GM12878 (cell line): Measurements from ENCODE around the gene PHACTR3. TPM values are rescaled to one million over a fixed set of nuclear protein-coding genes. Genes with fewer than 3 reads are reported as not detected.

Experiments
- ATAC-seq: fragments of 200-7000 bp; cut with Tn5 transposase; 3 replicates; pipeline ENCODE4 v1.9.1; 2020; ENCODE audit warnings: mild to moderate bottlenecking, moderate library complexity
- BruUV-seq: library from RNA; stranded (reverse); fragments of 400-500 nt; replicated peaks from 2 replicates; lab custom pipeline; 2021; lab: Mats Ljungman, UMichigan
- CTCF ChIA-PET: fragments of 300-600 bp; sonication (Branson Sonifier 250); formaldehyde crosslinking; extraction: SDS; loops from one replicate; lab custom pipeline; 2021; ENCODE audit warnings: inconsistent platforms; lab: Yijun Ruan, JAX
- POLR2A ChIA-PET: fragments of 350-600 bp; formaldehyde crosslinking; extraction: SDS; loops from one replicate; lab custom pipeline; 2021; ENCODE audit warnings: inconsistent platforms; lab: Charles Lee
- RAD21 ChIA-PET: fragments of 300-600 bp; sonication (Branson Sonifier 250); formaldehyde crosslinking; loops from one replicate; lab custom pipeline; 2023; ENCODE audit warnings: antibody characterized with exemption; ENCODE audit not compliant: unreplicated experiment; lab: Charles Lee
- SMC1A ChIA-PET: fragments of 300-600 bp; sonication (Branson Sonifier 250); formaldehyde crosslinking; loops from one replicate; lab custom pipeline; 2023; ENCODE audit not compliant: unreplicated experiment, uncharacterized antibody; lab: Charles Lee
- DNase-seq: peaks from one replicate; pipeline ENCODE4 v3.0.0-alpha.2; 2011; ENCODE audit warnings: low read depth, low spot score
- FAIRE-seq: peaks from 3 replicates; lab custom pipeline; 2011; peaks lifted over from hg19 to GRCh38; lab: Jason Lieb, UNC
- H2AFZ ChIP-seq: 2 replicates; pipeline ENCODE4 v1.6.0; 2011; ENCODE audit warnings: low read depth, low read length, control low read depth; ENCODE audit not compliant: control insufficient read depth
- H3K27ac ChIP-seq: 2 replicates; pipeline ENCODE4 v1.5.1; 2011; ENCODE audit warnings: control low read depth; ENCODE audit not compliant: control insufficient read depth, insufficient read depth
- H3K27me3 ChIP-seq, 2 experiments: replicated peaks in 1 of 2; 2 replicates each; pipeline versions ENCODE4 v1.6.0 to v1.6.1; 2011; ENCODE audit warnings: low read length in 1 of 2; ENCODE audit not compliant: control insufficient read depth in 2 of 2, insufficient read depth in 2 of 2
- H3K36me3 ChIP-seq, 2 experiments: 2 replicates each; pipeline ENCODE4 v1.5.1; 2011; ENCODE audit warnings: low read length in 1 of 2; ENCODE audit not compliant: control insufficient read depth in 2 of 2, insufficient read depth in 2 of 2
- H3K4me1 ChIP-seq: 2 replicates; pipeline ENCODE4 v1.6.1; 2011; ENCODE audit warnings: mild to moderate bottlenecking, low read length, moderate library complexity, mixed read lengths; ENCODE audit not compliant: control insufficient read depth, insufficient read depth
- H3K4me2 ChIP-seq: 2 replicates; pipeline ENCODE4 v1.6.0; 2011; ENCODE audit warnings: control low read depth; ENCODE audit not compliant: control insufficient read depth, insufficient read depth
- H3K4me3 ChIP-seq: fragments of 200-600 bp; sonication (generic); 2 replicates; pipeline ENCODE4 v1.5.1; 2016
- H3K79me2 ChIP-seq: 2 replicates; pipeline ENCODE4 v1.6.0; 2011; ENCODE audit warnings: low read length; ENCODE audit not compliant: control insufficient read depth, insufficient read depth
- H3K9ac ChIP-seq: 2 replicates; pipeline ENCODE4 v1.8.0; 2011; ENCODE audit warnings: low read length, control low read depth, mixed read lengths; ENCODE audit not compliant: control insufficient read depth, insufficient read depth
- H3K9me3 ChIP-seq: replicated peaks from 3 replicates; pipeline ENCODE4 v1.5.1; 2011; ENCODE audit warnings: mild to moderate bottlenecking, low read length; ENCODE audit not compliant: control insufficient read depth, insufficient read depth
- H4K20me1 ChIP-seq: 2 replicates; pipeline ENCODE4 v1.6.0; 2011; ENCODE audit not compliant: control insufficient read depth, insufficient read depth
- ATF7 ChIP-seq: fragments of 450-650 bp; IDR thresholded peaks from 2 replicates; pipeline ENCODE4 v1.6.1; 2016; ENCODE audit warnings: low read depth, mild to moderate bottlenecking
- KDM1A ChIP-seq: fragments of 200-600 bp; sonication (generic); IDR thresholded peaks from 2 replicates; pipeline ENCODE4 v1.6.1; 2016; ENCODE audit warnings: borderline replicate concordance
- KLF5 ChIP-seq: fragments of 450-650 bp; IDR thresholded peaks from 2 replicates; pipeline ENCODE4 v1.6.1; 2014; ENCODE audit warnings: mild to moderate bottlenecking; ENCODE audit not compliant: partially characterized antibody
- MEF2B ChIP-seq: fragments of 450-650 bp; IDR thresholded peaks from 2 replicates; pipeline ENCODE4 v1.6.1; 2018; ENCODE audit warnings: mild to moderate bottlenecking, moderate library complexity; ENCODE audit not compliant: partially characterized antibody, poor library complexity, severe bottlenecking
- RB1 ChIP-seq: fragments of 450-650 bp; formaldehyde crosslinking; IDR thresholded peaks from 2 replicates; pipeline ENCODE4 v1.6.1; 2017; ENCODE audit warnings: mild to moderate bottlenecking, borderline replicate concordance
- SP1 ChIP-seq: IDR thresholded peaks from one replicate; pipeline ENCODE4 v1.6.1; 2011; ENCODE audit warnings: low read depth, low read length
- SREBF2 ChIP-seq: IDR thresholded peaks from 2 replicates; pipeline ENCODE4 v1.6.1; 2012; ENCODE audit warnings: mild to moderate bottlenecking, low read length
- ZBED1 ChIP-seq: IDR thresholded peaks from 2 replicates; pipeline ENCODE4 v1.6.1; 2016; ENCODE audit warnings: borderline replicate concordance
- ZZZ3 ChIP-seq: IDR thresholded peaks from 2 replicates; pipeline ENCODE4 v1.6.1; 2011; ENCODE audit warnings: low read depth; ENCODE audit not compliant: control insufficient read depth, insufficient read length
- WGBS: methylation state at CpG from one replicate; pipeline ENCODE4 v1.1.6; 2016; ENCODE audit warnings: low lambda C conversion rate; ENCODE audit not compliant: insufficient replicate concordance, insufficient coverage; ENCODE audit errors: missing lambda C conversion rate; 5-methylcytosine and 5-hydroxymethylcytosine counted together
- in situ Hi-C: fragments of 300-500 bp; cut with MboI; formaldehyde crosslinking; loops from 9 replicates; pipeline ENCODE4 v1.14.3; 2018; ENCODE audit warnings: mixed read lengths
- intact Hi-C: fragments of 100-400 bp; cut with micrococcal nuclease; formaldehyde crosslinking; loops from one replicate; pipeline ENCODE4 v1.14.2; 2022; ENCODE audit not compliant: unreplicated experiment
- polyA plus RNA-seq, 11 experiments: library from polyadenylated mRNA; depleted of rRNA in 4 of 11; unstranded in 6 of 11; stranded (reverse) in 5 of 11; fragments of >200 nt; fragmentation: Nextera tagmentation in 4 of 11; fragmentation: Illumina TruSeq in 1 of 11; extraction: Ambion mirVana in 4 of 11; extraction: Trizol in 1 of 11; gene quantifications; 1 replicate in 1 of 11; 2 replicates in 10 of 11; pipeline versions ENCODE4 v1.2.1 to v1.2.3, GENCODE V29; 2011 to 2016; ENCODE audit warnings: inconsistent platforms in 2 of 11, missing spikeins in 2 of 11, low read depth in 1 of 11
- total RNA-seq, 4 experiments: library from RNA; depleted of rRNA in 3 of 4; stranded (reverse); fragments of >200 nt in 3 of 4; fragmentation: Illumina TruSeq in 1 of 4; extraction: Trizol in 1 of 4; gene quantifications; 2 replicates each; pipeline versions ENCODE4 v1.2.1 to v1.2.3, GENCODE V29; 2013 to 2021
- TF ChIP-seq, protein P1 (sequence below), 3 experiments: IDR thresholded peaks in 2 of 3; conservative IDR thresholded peaks in 1 of 3; 2 replicates each; pipeline ENCODE4 v1.5.1; 2011; ENCODE audit warnings: low read depth in 3 of 3, low read length in 3 of 3, mild to moderate bottlenecking in 3 of 3, control low read depth in 2 of 3, moderate library complexity in 2 of 3, inconsistent platforms in 1 of 3, mixed read lengths in 1 of 3; ENCODE audit not compliant: control insufficient read depth in 2 of 3, insufficient read depth in 1 of 3; ENCODE audit errors: extremely low read depth in 1 of 3
- TF ChIP-seq, protein P2 (sequence below): fragments of 450-650 bp; IDR thresholded peaks from 2 replicates; pipeline ENCODE4 v1.6.1; 2018; ENCODE audit warnings: borderline replicate concordance, mild to moderate bottlenecking; ENCODE audit not compliant: partially characterized antibody
- TF ChIP-seq, protein P3 (sequence below): fragments of 450-650 bp; IDR thresholded peaks from 2 replicates; pipeline ENCODE4 v1.6.1; 2017; ENCODE audit warnings: mild to moderate bottlenecking, moderate library complexity

PHACTR3 gene
- total and polyA plus RNA-seq, 10 of the 15 experiments (the other 5 are each of a cell fraction or from before 2014, with no cell fraction given): 0.17 to 2.7 (median 0.27) TPM; not detected in 1

DNA sequence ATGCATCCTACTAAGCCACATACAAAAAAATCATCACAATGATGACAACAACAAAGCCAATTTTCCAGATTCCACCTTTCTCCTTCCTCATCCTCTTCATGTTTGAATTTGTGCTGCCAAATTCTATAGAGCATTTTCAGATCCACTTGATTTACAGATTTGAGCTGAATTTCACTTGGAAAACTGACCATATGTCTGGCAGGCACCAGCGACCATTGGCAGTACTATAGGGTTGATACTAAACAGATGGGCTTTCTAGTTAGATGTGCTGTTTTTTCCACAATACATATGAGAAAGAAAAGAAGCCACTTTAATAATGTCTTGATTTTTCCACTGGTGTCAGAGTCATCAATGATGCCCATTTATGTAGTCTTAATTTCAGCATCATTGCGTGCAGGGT is 127.0 kb downstream of the PHACTR3 start (continued):
- TF ChIP-seq, protein P1, sequence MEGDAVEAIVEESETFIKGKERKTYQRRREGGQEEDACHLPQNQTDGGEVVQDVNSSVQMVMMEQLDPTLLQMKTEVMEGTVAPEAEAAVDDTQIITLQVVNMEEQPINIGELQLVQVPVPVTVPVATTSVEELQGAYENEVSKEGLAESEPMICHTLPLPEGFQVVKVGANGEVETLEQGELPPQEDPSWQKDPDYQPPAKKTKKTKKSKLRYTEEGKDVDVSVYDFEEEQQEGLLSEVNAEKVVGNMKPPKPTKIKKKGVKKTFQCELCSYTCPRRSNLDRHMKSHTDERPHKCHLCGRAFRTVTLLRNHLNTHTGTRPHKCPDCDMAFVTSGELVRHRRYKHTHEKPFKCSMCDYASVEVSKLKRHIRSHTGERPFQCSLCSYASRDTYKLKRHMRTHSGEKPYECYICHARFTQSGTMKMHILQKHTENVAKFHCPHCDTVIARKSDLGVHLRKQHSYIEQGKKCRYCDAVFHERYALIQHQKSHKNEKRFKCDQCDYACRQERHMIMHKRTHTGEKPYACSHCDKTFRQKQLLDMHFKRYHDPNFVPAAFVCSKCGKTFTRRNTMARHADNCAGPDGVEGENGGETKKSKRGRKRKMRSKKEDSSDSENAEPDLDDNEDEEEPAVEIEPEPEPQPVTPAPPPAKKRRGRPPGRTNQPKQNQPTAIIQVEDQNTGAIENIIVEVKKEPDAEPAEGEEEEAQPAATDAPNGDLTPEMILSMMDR (IDR thresholded peaks at IDR 0.05 in 2 of 3, conservative IDR thresholded peaks at IDR 0.05 in 1 of 3; ENCODE audit: control insufficient read depth in 2 of 3, extremely low read depth in 1 of 3, insufficient read depth in 1 of 3, low read depth in 3 of 3, low read length in 3 of 3): no peak
- no peak for TF ChIP-seq MEF2B
- TF ChIP-seq RB1: no peak
- TF ChIP-seq ZBED1: no peak
- TF ChIP-seq ATF7: no peak

- in situ Hi-C loops: no loop called here
- Histone ChIP-seq H4K20me1 (no peaks in the 10 kb centered on the region), H3K79me2 (no peaks in the 10 kb centered on the region), H3K4me3 (no peak overlapping the region), H3K9ac (no peak overlapping the region), H2AFZ (no peak overlapping the region), H3K4me1 (no peaks in the 10 kb centered on the region), H3K27ac (no peak overlapping the region), H3K9me3 (no peaks in the 10 kb centered on the region), H3K4me2 (no peak overlapping the region), H3K36me3 (no peaks in the 10 kb centered on the region), H3K27me3 (no peaks in the 10 kb centered on the region; a peak in 2 of 4 replicates)
- DNase-seq: no peak
- POLR2A ChIA-PET: no interaction called here
- no peak for FAIRE-seq
- WGBS: 3% methylated on average over 3 of the region's 3 CpGs
- RAD21 ChIA-PET: no interaction called here
- no peak for ATAC-seq
- no TSS peak for BruUV-seq
- intact Hi-C loops: no loop called here
- TF ChIP-seq ZZZ3 (no peak), SREBF2 (no peak), KDM1A (no peak), KLF5 (no peak), SP1 (no peak)
- TF ChIP-seq, protein P2, sequence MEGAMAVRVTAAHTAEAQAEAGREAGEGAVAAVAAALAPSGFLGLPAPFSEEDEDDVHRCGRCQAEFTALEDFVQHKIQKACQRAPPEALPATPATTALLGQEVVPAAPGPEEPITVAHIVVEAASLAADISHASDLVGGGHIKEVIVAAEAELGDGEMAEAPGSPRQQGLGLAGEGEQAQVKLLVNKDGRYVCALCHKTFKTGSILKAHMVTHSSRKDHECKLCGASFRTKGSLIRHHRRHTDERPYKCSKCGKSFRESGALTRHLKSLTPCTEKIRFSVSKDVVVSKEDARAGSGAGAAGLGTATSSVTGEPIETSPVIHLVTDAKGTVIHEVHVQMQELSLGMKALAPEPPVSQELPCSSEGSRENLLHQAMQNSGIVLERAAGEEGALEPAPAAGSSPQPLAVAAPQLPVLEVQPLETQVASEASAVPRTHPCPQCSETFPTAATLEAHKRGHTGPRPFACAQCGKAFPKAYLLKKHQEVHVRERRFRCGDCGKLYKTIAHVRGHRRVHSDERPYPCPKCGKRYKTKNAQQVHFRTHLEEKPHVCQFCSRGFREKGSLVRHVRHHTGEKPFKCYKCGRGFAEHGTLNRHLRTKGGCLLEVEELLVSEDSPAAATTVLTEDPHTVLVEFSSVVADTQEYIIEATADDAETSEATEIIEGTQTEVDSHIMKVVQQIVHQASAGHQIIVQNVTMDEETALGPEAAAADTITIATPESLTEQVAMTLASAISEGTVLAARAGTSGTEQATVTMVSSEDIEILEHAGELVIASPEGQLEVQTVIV: no peak
- TF ChIP-seq, protein P3, sequence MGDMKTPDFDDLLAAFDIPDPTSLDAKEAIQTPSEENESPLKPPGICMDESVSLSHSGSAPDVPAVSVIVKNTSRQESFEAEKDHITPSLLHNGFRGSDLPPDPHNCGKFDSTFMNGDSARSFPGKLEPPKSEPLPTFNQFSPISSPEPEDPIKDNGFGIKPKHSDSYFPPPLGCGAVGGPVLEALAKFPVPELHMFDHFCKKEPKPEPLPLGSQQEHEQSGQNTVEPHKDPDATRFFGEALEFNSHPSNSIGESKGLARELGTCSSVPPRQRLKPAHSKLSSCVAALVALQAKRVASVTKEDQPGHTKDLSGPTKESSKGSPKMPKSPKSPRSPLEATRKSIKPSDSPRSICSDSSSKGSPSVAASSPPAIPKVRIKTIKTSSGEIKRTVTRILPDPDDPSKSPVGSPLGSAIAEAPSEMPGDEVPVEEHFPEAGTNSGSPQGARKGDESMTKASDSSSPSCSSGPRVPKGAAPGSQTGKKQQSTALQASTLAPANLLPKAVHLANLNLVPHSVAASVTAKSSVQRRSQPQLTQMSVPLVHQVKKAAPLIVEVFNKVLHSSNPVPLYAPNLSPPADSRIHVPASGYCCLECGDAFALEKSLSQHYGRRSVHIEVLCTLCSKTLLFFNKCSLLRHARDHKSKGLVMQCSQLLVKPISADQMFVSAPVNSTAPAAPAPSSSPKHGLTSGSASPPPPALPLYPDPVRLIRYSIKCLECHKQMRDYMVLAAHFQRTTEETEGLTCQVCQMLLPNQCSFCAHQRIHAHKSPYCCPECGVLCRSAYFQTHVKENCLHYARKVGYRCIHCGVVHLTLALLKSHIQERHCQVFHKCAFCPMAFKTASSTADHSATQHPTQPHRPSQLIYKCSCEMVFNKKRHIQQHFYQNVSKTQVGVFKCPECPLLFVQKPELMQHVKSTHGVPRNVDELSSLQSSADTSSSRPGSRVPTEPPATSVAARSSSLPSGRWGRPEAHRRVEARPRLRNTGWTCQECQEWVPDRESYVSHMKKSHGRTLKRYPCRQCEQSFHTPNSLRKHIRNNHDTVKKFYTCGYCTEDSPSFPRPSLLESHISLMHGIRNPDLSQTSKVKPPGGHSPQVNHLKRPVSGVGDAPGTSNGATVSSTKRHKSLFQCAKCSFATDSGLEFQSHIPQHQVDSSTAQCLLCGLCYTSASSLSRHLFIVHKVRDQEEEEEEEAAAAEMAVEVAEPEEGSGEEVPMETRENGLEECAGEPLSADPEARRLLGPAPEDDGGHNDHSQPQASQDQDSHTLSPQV: no peak
- SMC1A ChIA-PET: no interaction called here
- CTCF ChIA-PET: interaction anchor here (0.8 to 1.2 kb wide), 2 partner anchors 15 to 42 kb away, joined by 3 read pairs; no protein-coding TSS in a partner anchor
Measured at GRCh38 chr20:59733351-59733750, 129.0 kb downstream of the PHACTR3 start.
